Spleen (tissue), 7 donors: Measurements from ENCODE around the gene SECISBP2.

ENCODE experiments used
- CTCF ChIP-seq, 11 experiments: fragments of 200-600 bp in 7 of 11; fragments of 450-650 bp in 4 of 11; sonication (generic) in 4 of 11; IDR thresholded peaks in 8 of 11; conservative IDR thresholded peaks in 3 of 11; 1 replicate in 7 of 11; 2 replicates in 4 of 11; pipeline versions ENCODE4 v1.4.0 to v1.8.0; 2016 to 2021; ENCODE audit warnings: antibody characterized with exemption in 11 of 11, inconsistent platforms in 4 of 11, mild to moderate bottlenecking in 1 of 11
- POLR2A ChIP-seq, 3 donors: fragments of 450-650 bp; IDR thresholded peaks; one replicate each; pipeline ENCODE4 v1.5.1; 2017; ENCODE audit warnings: antibody characterized with exemption in 3 of 3, mild to moderate bottlenecking in 1 of 3
- POLR2AphosphoS5 ChIP-seq, 3 donors: sonication (generic); formaldehyde crosslinking; IDR thresholded peaks; one replicate each; pipeline ENCODE4 v1.5.1; 2017; ENCODE audit warnings: antibody characterized with exemption in 3 of 3
- donor health status: DM: no; HTN: no; CAD: no; lungs with moderate emphysema.
- donor health status: DM: no; HTN: no; CAD: no.
- donor health status: DM: no; HTN: no; CAD: no.

GRCh38 chr9:89293014-89293413, 25.3 kb upstream of the SECISBP2 start:
- TF ChIP-seq CTCF (IDR thresholded peaks at IDR 0.05 in 8 of 11, conservative IDR thresholded peaks at IDR 0.05 in 3 of 11) (no peak), POLR2A (IDR thresholded peaks at IDR 0.05) (no peak), POLR2AphosphoS5 (IDR thresholded peaks at IDR 0.05) (no peak)
